HEK293 (cell line): ENCODE results near the gene NOSIP.
A peak's percentile ranks its signal among the peaks of the same experiment; 100 is the strongest.

Experiments used
- CTCF ChIA-PET: fragments of 350-600 bp; formaldehyde crosslinking; extraction: SDS; loops from one replicate; lab custom pipeline; 2021; ENCODE audit warnings: antibody characterized with exemption; lab: Yijun Ruan, JAX
- POLR2A ChIA-PET: fragments of 300-600 bp; formaldehyde crosslinking; extraction: SDS; loops from one replicate; lab custom pipeline; 2020; ENCODE audit warnings: antibody characterized with exemption, inconsistent platforms; lab: Yijun Ruan, JAX
- H3K27ac ChIP-seq: fragments of 200-500 bp; sonication (Bioruptor generic); 2 replicates; pipeline ENCODE4 v1.5.1; 2014; ENCODE audit warnings: low read depth, low read length, control low read depth, inconsistent platforms; ENCODE audit errors: extremely low read depth
- H3K36me3 ChIP-seq, 2 experiments: fragments of 200-500 bp in 1 of 2; sonication (Bioruptor generic) in 1 of 2; 1 replicate in 1 of 2; 2 replicates in 1 of 2; pipeline ENCODE4 v1.5.1; 2014 to 2017; ENCODE audit warnings: inconsistent platforms in 2 of 2, low read length in 2 of 2; ENCODE audit not compliant: control insufficient read depth in 2 of 2, insufficient read depth in 1 of 2
- H3K4me1 ChIP-seq: fragments of 200-500 bp; sonication (Bioruptor generic); 2 replicates; pipeline ENCODE4 v1.5.1; 2014; ENCODE audit warnings: mild to moderate bottlenecking, low read length, inconsistent platforms; ENCODE audit not compliant: control insufficient read depth, insufficient read depth
- H3K4me3 ChIP-seq: 2 replicates; pipeline ENCODE4 v1.5.1; 2011; ENCODE audit warnings: low read depth, mild to moderate bottlenecking, control low read depth, low read length, moderate library complexity
- H3K9me3 ChIP-seq: fragments of 200-500 bp; sonication (Bioruptor generic); 2 replicates; pipeline ENCODE4 v1.5.1; 2014; ENCODE audit warnings: low read depth, low read length, inconsistent platforms; ENCODE audit not compliant: control insufficient read depth, insufficient read depth
- HIC1 ChIP-seq: fragments of 450-650 bp; formaldehyde crosslinking; IDR thresholded peaks from 2 replicates; pipeline ENCODE4 v1.5.1; 2016; ENCODE audit warnings: missing biosample characterization, missing genetic modification characterization
- PBX3 ChIP-seq: sonication (generic); formaldehyde crosslinking; IDR thresholded peaks from 2 replicates; pipeline ENCODE4 v1.8.1; 2022; ENCODE audit warnings: mild to moderate bottlenecking, moderate library complexity, missing genetic modification reagents
- REPIN1 ChIP-seq: fragments of 450-650 bp; formaldehyde crosslinking; IDR thresholded peaks from 2 replicates; pipeline ENCODE4 v1.5.1; 2017; ENCODE audit warnings: missing biosample characterization, missing genetic modification characterization, low read depth
- ZFP41 ChIP-seq: fragments of 450-650 bp; formaldehyde crosslinking; IDR thresholded peaks from 2 replicates; pipeline ENCODE4 v1.5.1; 2016; ENCODE audit warnings: missing biosample characterization, missing genetic modification characterization, borderline replicate concordance
- ZNF121 ChIP-seq: fragments of 450-650 bp; formaldehyde crosslinking; IDR thresholded peaks from 2 replicates; pipeline ENCODE4 v1.5.1; 2016; ENCODE audit warnings: missing biosample characterization, missing genetic modification characterization
- ZNF174 ChIP-seq: fragments of 450-650 bp; formaldehyde crosslinking; IDR thresholded peaks from 2 replicates; pipeline ENCODE4 v1.5.0; 2017; ENCODE audit warnings: missing biosample characterization, mild to moderate bottlenecking, missing genetic modification characterization
- ZNF184 ChIP-seq: fragments of 450-650 bp; IDR thresholded peaks from 2 replicates; pipeline ENCODE4 v1.5.1; 2018; ENCODE audit warnings: missing biosample characterization, mild to moderate bottlenecking, missing genetic modification characterization
- ZNF24 ChIP-seq: fragments of 450-650 bp; formaldehyde crosslinking; IDR thresholded peaks from 2 replicates; pipeline ENCODE4 v1.5.1; 2016; ENCODE audit warnings: missing biosample characterization, missing genetic modification characterization
- ZNF324 ChIP-seq: fragments of 450-650 bp; formaldehyde crosslinking; IDR thresholded peaks from 2 replicates; pipeline ENCODE4 v1.5.1; 2016; ENCODE audit warnings: missing biosample characterization, missing genetic modification characterization
- ZNF394 ChIP-seq: fragments of 450-650 bp; formaldehyde crosslinking; IDR thresholded peaks from 2 replicates; pipeline ENCODE4 v1.5.1; 2016; ENCODE audit warnings: missing biosample characterization, missing genetic modification characterization, mild to moderate bottlenecking, moderate library complexity, borderline replicate concordance
- ZNF404 ChIP-seq: fragments of 450-650 bp; formaldehyde crosslinking; IDR thresholded peaks from 2 replicates; pipeline ENCODE4 v1.5.1; 2017; ENCODE audit warnings: missing biosample characterization, missing genetic modification characterization
- ZNF518A ChIP-seq: fragments of 450-650 bp; formaldehyde crosslinking; conservative IDR thresholded peaks from 2 replicates; pipeline ENCODE4 v1.5.1; 2016; ENCODE audit warnings: low read depth, missing biosample characterization, missing genetic modification characterization
- ZNF555 ChIP-seq: fragments of 450-650 bp; formaldehyde crosslinking; conservative IDR thresholded peaks from 2 replicates; pipeline ENCODE4 v1.5.1; 2017; ENCODE audit warnings: missing biosample characterization, mild to moderate bottlenecking, missing genetic modification characterization, inconsistent platforms
- ZNF624 ChIP-seq: fragments of 450-650 bp; formaldehyde crosslinking; IDR thresholded peaks from 2 replicates; pipeline ENCODE4 v1.5.1; 2017; ENCODE audit warnings: missing biosample characterization, missing genetic modification characterization
- TF ChIP-seq, protein P1 (sequence below): fragments of 450-650 bp; formaldehyde crosslinking; IDR thresholded peaks from 2 replicates; pipeline ENCODE4 v1.5.1; 2016; ENCODE audit warnings: missing biosample characterization, missing genetic modification characterization

NOSIP gene

GRCh38 chr19:49543032-49543431 lies 37.3 kb downstream of the NOSIP start:
- ChIA-PET POLR2A (no interaction called here), CTCF (interaction anchor here (0.6 to 11.7 kb wide), 3 partner anchors 27 to 356 kb away, joined by 3 to 299 read pairs (median 9); no protein-coding TSS in a partner anchor)
- Histone ChIP-seq H3K4me3 (no peak overlapping the region), H3K36me3 (peaks cover 11 to 12% of the 10 kb centered on the region in 2 experiments; a peak in 2 of 3 replicates), H3K4me1 (peaks cover 9% of the 10 kb centered on the region), H3K27ac (no peak overlapping the region), H3K9me3 (no peaks in the 10 kb centered on the region)
- no peak for TF ChIP-seq ZNF184 (tag by site-specific recombination)

DNA sequence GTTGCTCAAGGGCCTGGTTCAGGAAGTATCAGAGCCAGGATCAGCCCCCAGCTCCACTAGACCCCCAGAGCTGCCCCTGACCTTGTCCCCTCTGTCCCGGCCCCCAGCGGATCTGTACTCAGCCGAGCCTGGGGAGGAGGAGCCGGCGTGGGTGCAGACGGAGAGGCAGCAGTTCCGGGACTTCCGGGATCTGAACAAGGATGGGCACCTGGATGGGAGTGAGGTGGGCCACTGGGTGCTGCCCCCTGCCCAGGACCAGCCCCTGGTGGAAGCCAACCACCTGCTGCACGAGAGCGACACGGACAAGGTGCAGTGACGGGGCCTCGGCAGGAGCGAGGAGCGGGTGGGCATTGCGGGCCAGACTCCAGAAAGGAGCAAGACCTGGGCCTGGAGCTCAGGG lies 37.9 kb downstream of the NOSIP start:
- ChIA-PET CTCF (interaction anchor here (1.2 to 1.8 kb wide), 2 partner anchors 28 to 34 kb away, joined by 4 to 9 read pairs; no protein-coding TSS in a partner anchor), POLR2A (no interaction called here)
- Histone ChIP-seq H3K9me3 (no peaks in the 10 kb centered on the region), H3K4me3 (no peak overlapping the region), H3K27ac (no peak overlapping the region), H3K4me1 (peaks cover 9% of the 10 kb centered on the region), H3K36me3 (peaks cover 11 to 12% of the 10 kb centered on the region in 2 experiments; a peak in 2 of 3 replicates)
- TF ChIP-seq ZNF518A (tag by site-specific recombination) (no peak), ZNF174 (no peak), HIC1 (tag by site-specific recombination) (no peak), ZNF184 (tag by site-specific recombination) (no peak), ZNF24 (tag by site-specific recombination) (no peak), ZNF404 (tag by site-specific recombination) (no peak), ZNF394 (tag by site-specific recombination) (no peak), PBX3 (CRISPR knock-in tag) (no peak)

GRCh38 chr19:49541914-49542313 lies 38.4 kb downstream of the NOSIP start:
- no peak overlapping the region for H3K27ac ChIP-seq
- CTCF ChIA-PET = interaction anchor here (1.2 kb wide), 1 partner anchor 34 kb away, joined by 4 read pairs; no protein-coding TSS in a partner anchor
- POLR2A ChIA-PET = no interaction called here
- H3K4me3 ChIP-seq = no peak overlapping the region
- peaks cover 9% of the 10 kb centered on the region for H3K4me1 ChIP-seq
- H3K9me3 ChIP-seq = no peaks in the 10 kb centered on the region
- peaks cover 12 to 15% of the 10 kb centered on the region in 2 experiments; a peak in 2 of 3 replicates for H3K36me3 ChIP-seq
- TF ChIP-seq ZNF555 (no peak), ZFP41 (tag by site-specific recombination) (no peak), ZNF324 (tag by site-specific recombination) (no peak), REPIN1 (tag by site-specific recombination) (no peak), ZNF121 (tag by site-specific recombination) (peak; percentile 85), ZNF624 (tag by site-specific recombination) (no peak)
- TF ChIP-seq, protein P1, sequence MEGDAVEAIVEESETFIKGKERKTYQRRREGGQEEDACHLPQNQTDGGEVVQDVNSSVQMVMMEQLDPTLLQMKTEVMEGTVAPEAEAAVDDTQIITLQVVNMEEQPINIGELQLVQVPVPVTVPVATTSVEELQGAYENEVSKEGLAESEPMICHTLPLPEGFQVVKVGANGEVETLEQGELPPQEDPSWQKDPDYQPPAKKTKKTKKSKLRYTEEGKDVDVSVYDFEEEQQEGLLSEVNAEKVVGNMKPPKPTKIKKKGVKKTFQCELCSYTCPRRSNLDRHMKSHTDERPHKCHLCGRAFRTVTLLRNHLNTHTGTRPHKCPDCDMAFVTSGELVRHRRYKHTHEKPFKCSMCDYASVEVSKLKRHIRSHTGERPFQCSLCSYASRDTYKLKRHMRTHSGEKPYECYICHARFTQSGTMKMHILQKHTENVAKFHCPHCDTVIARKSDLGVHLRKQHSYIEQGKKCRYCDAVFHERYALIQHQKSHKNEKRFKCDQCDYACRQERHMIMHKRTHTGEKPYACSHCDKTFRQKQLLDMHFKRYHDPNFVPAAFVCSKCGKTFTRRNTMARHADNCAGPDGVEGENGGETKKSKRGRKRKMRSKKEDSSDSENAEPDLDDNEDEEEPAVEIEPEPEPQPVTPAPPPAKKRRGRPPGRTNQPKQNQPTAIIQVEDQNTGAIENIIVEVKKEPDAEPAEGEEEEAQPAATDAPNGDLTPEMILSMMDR = no peak
